Measurements from ENCODE around the gene RAPGEF4. TPM values are rescaled to one million over a fixed set of nuclear protein-coding genes. Genes with fewer than 3 reads are reported as not detected.

Gene RAPGEF4
- total RNA-seq, 1 experiment from 2014 or later = 2.2 TPM

DNA sequence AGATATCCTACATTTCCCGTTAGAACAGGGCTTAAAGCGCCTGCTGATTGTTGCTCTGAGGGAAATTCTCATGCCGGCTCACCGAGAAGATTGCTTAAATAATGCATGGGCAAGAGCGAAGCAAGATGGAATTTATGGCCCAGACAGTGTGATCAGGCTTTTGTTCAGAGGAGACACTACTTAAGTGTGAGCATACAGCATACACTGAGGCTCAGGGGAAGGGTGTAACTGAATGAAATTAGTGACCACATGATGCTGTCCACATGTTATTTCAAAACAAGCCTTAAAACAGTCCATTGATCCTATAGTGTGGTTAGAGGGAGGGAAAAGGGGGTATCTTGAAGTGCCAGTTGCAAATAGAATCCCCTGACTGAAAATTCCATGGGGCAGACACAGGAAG is 125.5 kb downstream of the RAPGEF4 start (continued):
- TF ChIP-seq, protein P1, sequence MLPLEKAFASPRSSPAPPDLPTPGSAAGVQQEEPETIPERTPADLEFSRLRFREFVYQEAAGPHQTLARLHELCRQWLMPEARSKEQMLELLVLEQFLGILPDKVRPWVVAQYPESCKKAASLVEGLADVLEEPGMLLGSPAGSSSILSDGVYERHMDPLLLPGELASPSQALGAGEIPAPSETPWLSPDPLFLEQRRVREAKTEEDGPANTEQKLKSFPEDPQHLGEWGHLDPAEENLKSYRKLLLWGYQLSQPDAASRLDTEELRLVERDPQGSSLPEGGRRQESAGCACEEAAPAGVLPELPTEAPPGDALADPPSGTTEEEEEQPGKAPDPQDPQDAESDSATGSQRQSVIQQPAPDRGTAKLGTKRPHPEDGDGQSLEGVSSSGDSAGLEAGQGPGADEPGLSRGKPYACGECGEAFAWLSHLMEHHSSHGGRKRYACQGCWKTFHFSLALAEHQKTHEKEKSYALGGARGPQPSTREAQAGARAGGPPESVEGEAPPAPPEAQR (CRISPR knock-in tag; IDR thresholded peaks at IDR 0.05) = no peak
- no peak for TF ChIP-seq MXD4 (CRISPR knock-in tag; IDR thresholded peaks at IDR 0.05; ENCODE audit: borderline replicate concordance)
- TF ChIP-seq, protein P2, sequence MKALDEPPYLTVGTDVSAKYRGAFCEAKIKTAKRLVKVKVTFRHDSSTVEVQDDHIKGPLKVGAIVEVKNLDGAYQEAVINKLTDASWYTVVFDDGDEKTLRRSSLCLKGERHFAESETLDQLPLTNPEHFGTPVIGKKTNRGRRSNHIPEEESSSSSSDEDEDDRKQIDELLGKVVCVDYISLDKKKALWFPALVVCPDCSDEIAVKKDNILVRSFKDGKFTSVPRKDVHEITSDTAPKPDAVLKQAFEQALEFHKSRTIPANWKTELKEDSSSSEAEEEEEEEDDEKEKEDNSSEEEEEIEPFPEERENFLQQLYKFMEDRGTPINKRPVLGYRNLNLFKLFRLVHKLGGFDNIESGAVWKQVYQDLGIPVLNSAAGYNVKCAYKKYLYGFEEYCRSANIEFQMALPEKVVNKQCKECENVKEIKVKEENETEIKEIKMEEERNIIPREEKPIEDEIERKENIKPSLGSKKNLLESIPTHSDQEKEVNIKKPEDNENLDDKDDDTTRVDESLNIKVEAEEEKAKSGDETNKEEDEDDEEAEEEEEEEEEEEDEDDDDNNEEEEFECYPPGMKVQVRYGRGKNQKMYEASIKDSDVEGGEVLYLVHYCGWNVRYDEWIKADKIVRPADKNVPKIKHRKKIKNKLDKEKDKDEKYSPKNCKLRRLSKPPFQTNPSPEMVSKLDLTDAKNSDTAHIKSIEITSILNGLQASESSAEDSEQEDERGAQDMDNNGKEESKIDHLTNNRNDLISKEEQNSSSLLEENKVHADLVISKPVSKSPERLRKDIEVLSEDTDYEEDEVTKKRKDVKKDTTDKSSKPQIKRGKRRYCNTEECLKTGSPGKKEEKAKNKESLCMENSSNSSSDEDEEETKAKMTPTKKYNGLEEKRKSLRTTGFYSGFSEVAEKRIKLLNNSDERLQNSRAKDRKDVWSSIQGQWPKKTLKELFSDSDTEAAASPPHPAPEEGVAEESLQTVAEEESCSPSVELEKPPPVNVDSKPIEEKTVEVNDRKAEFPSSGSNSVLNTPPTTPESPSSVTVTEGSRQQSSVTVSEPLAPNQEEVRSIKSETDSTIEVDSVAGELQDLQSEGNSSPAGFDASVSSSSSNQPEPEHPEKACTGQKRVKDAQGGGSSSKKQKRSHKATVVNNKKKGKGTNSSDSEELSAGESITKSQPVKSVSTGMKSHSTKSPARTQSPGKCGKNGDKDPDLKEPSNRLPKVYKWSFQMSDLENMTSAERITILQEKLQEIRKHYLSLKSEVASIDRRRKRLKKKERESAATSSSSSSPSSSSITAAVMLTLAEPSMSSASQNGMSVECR (CRISPR knock-in tag; IDR thresholded peaks at IDR 0.05; ENCODE audit: borderline replicate concordance) = no peak
- TF ChIP-seq ESRRA (CRISPR knock-in tag; IDR thresholded peaks at IDR 0.05; ENCODE audit: borderline replicate concordance) = no peak
- TF ChIP-seq, protein P3, sequence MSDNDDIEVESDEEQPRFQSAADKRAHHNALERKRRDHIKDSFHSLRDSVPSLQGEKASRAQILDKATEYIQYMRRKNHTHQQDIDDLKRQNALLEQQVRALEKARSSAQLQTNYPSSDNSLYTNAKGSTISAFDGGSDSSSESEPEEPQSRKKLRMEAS (CRISPR knock-in tag; IDR thresholded peaks at IDR 0.05) = no peak
- TF ChIP-seq, protein P4, sequence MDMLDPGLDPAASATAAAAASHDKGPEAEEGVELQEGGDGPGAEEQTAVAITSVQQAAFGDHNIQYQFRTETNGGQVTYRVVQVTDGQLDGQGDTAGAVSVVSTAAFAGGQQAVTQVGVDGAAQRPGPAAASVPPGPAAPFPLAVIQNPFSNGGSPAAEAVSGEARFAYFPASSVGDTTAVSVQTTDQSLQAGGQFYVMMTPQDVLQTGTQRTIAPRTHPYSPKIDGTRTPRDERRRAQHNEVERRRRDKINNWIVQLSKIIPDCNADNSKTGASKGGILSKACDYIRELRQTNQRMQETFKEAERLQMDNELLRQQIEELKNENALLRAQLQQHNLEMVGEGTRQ (CRISPR knock-in tag; IDR thresholded peaks at IDR 0.05) = no peak
- TF ChIP-seq, protein P5, sequence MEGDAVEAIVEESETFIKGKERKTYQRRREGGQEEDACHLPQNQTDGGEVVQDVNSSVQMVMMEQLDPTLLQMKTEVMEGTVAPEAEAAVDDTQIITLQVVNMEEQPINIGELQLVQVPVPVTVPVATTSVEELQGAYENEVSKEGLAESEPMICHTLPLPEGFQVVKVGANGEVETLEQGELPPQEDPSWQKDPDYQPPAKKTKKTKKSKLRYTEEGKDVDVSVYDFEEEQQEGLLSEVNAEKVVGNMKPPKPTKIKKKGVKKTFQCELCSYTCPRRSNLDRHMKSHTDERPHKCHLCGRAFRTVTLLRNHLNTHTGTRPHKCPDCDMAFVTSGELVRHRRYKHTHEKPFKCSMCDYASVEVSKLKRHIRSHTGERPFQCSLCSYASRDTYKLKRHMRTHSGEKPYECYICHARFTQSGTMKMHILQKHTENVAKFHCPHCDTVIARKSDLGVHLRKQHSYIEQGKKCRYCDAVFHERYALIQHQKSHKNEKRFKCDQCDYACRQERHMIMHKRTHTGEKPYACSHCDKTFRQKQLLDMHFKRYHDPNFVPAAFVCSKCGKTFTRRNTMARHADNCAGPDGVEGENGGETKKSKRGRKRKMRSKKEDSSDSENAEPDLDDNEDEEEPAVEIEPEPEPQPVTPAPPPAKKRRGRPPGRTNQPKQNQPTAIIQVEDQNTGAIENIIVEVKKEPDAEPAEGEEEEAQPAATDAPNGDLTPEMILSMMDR (IDR thresholded peaks at IDR 0.05) = no peak
- no peak for TF ChIP-seq FOXJ3 (CRISPR knock-in tag; IDR thresholded peaks at IDR 0.05; ENCODE audit: borderline replicate concordance)
- no peak for TF ChIP-seq ZNF263 (CRISPR knock-in tag; IDR thresholded peaks at IDR 0.05; ENCODE audit: low read depth)

DNA sequence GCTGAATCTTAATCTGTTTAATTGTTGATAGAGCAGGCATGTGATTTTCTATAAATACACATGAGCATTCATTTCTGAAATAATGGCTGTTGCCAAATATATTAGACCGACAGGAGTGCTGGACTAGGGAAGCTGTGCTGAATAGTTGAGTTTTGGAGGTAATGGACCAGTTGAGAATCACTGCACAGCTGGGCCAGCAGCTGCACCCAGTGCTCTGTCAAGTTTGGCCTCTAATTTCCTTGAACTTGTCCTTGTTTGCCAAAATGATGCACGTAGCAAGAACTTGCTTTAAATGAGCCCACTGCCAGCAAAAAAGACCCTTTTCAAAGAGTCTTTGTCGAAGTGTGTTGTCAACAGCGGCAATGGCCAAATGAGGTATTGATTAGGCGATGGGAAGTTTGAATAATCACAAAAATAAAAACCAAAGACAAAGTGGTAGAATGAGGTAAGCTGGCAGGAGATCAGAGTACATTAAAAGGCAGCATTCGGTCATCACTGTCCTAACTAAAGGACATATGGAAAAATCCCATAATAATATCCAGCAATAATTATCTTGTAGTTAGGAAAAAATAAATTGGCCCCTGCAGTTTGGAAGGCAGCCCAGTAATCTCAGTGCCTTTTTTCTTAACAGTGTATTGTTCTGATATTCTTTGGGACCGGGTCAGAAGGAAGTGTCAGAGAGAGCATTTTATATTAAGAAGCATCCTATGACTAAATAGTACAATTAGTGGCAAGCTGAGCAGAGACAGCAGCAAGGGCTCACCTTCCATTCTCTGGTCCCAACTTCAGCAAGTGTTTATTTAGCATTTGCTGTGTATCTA is 126.2 kb downstream of the RAPGEF4 start:
- TF ChIP-seq, protein P6, sequence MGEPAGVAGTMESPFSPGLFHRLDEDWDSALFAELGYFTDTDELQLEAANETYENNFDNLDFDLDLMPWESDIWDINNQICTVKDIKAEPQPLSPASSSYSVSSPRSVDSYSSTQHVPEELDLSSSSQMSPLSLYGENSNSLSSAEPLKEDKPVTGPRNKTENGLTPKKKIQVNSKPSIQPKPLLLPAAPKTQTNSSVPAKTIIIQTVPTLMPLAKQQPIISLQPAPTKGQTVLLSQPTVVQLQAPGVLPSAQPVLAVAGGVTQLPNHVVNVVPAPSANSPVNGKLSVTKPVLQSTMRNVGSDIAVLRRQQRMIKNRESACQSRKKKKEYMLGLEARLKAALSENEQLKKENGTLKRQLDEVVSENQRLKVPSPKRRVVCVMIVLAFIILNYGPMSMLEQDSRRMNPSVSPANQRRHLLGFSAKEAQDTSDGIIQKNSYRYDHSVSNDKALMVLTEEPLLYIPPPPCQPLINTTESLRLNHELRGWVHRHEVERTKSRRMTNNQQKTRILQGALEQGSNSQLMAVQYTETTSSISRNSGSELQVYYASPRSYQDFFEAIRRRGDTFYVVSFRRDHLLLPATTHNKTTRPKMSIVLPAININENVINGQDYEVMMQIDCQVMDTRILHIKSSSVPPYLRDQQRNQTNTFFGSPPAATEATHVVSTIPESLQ (CRISPR knock-in tag; IDR thresholded peaks at IDR 0.05) = no peak
- TF ChIP-seq ETV6 (CRISPR knock-in tag; IDR thresholded peaks at IDR 0.05) (no peak), ZNF219 (CRISPR knock-in tag; IDR thresholded peaks at IDR 0.05; ENCODE audit: borderline replicate concordance) (no peak)
- TF ChIP-seq, protein P7, sequence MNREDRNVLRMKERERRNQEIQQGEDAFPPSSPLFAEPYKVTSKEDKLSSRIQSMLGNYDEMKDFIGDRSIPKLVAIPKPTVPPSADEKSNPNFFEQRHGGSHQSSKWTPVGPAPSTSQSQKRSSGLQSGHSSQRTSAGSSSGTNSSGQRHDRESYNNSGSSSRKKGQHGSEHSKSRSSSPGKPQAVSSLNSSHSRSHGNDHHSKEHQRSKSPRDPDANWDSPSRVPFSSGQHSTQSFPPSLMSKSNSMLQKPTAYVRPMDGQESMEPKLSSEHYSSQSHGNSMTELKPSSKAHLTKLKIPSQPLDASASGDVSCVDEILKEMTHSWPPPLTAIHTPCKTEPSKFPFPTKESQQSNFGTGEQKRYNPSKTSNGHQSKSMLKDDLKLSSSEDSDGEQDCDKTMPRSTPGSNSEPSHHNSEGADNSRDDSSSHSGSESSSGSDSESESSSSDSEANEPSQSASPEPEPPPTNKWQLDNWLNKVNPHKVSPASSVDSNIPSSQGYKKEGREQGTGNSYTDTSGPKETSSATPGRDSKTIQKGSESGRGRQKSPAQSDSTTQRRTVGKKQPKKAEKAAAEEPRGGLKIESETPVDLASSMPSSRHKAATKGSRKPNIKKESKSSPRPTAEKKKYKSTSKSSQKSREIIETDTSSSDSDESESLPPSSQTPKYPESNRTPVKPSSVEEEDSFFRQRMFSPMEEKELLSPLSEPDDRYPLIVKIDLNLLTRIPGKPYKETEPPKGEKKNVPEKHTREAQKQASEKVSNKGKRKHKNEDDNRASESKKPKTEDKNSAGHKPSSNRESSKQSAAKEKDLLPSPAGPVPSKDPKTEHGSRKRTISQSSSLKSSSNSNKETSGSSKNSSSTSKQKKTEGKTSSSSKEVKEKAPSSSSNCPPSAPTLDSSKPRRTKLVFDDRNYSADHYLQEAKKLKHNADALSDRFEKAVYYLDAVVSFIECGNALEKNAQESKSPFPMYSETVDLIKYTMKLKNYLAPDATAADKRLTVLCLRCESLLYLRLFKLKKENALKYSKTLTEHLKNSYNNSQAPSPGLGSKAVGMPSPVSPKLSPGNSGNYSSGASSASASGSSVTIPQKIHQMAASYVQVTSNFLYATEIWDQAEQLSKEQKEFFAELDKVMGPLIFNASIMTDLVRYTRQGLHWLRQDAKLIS (CRISPR knock-in tag; IDR thresholded peaks at IDR 0.05; ENCODE audit: borderline replicate concordance) = no peak
- TF ChIP-seq, protein P8, sequence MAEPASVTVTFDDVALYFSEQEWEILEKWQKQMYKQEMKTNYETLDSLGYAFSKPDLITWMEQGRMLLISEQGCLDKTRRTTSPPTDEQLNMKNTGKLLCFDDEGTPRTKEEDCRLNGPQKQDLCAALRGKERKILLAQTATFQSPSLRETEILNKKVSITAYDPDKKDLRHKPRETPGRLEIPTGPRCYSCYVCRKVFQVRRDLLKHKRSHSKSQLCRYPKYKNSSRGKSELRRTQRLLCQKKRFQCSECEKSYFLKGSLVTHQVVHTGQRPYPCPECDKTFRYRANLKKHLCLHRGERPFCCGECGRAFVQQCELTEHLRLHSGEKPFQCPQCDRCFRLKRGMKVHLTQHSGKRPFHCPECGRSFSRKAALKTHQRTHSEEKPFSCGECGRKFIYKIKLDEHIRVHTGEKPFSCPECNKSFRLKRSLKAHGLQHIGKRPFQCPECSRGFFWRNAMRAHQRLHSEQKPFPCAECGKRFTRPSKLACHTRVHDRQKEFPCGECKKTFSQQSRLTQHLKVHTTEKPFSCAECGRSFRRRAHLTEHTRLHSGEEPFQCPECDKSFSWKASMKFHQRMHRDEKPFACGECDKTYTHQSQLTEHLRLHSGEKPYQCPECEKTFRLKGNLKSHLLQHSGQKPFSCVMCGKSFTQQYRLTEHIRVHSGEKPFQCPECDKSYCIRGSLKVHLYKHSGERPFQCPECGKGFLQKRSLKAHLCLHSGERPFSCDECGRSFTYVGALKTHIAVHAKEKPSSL (CRISPR knock-in tag; conservative IDR thresholded peaks at IDR 0.05) = no peak
- CTCF ChIA-PET = no interaction called here
- no peak overlapping the region for H3K27ac Mint-ChIP-seq

More for the DNA sequence above, 126.2 kb downstream of the RAPGEF4 start:
- no peaks in the 10 kb centered on the region for H3K9me3 Mint-ChIP-seq
- no peak for DNase-seq (ENCODE audit: low spot score)
- H3K27me3 Mint-ChIP-seq (ENCODE audit: low read depth) = no peaks in the 10 kb centered on the region
- no peak overlapping the region for H3K4me3 Mint-ChIP-seq
- H3K4me1 Mint-ChIP-seq = peaks cover 8% of the 10 kb centered on the region
- no peak for ATAC-seq
- H3K36me3 Mint-ChIP-seq = no peaks in the 10 kb centered on the region
- POLR2A ChIA-PET = no interaction called here
